Trophoblast cell (in vitro differentiated cells and primary cell): ENCODE data around the gene CLEC18A.

Experiments used
- DNase-seq, 2 donors: peaks; one replicate each; pipeline ENCODE4 v3.0.0-alpha.2; 2016
- H2AFZ ChIP-seq: 2 replicates; pipeline ENCODE4 v1.6.1; 2013; ENCODE audit warnings: low read length, moderate library complexity, mild to moderate bottlenecking; ENCODE audit not compliant: insufficient read depth, poor library complexity
- H2AK5ac ChIP-seq: 2 replicates; pipeline ENCODE4 v1.6.1; 2013; ENCODE audit warnings: mild to moderate bottlenecking, low read length
- H2BK120ac ChIP-seq: 2 replicates; pipeline ENCODE4 v1.6.1; 2013; ENCODE audit warnings: low read length, mild to moderate bottlenecking, moderate library complexity; ENCODE audit not compliant: insufficient read depth, poor library complexity
- H2BK12ac ChIP-seq: 2 replicates; pipeline ENCODE4 v1.6.1; 2013; ENCODE audit warnings: mild to moderate bottlenecking, low read length, moderate library complexity
- H2BK5ac ChIP-seq: 2 replicates; pipeline ENCODE4 v1.6.1; 2013; ENCODE audit warnings: low read length, low read depth, moderate library complexity, mild to moderate bottlenecking; ENCODE audit not compliant: poor library complexity
- H3K14ac ChIP-seq: 2 replicates; pipeline ENCODE4 v1.6.1; 2013; ENCODE audit warnings: mild to moderate bottlenecking, low read length
- H3K18ac ChIP-seq: 2 replicates; pipeline ENCODE4 v1.6.1; 2013; ENCODE audit warnings: mild to moderate bottlenecking, low read length
- H3K23ac ChIP-seq: 2 replicates; pipeline ENCODE4 v1.6.1; 2013; ENCODE audit warnings: low read length
- H3K27ac ChIP-seq: 2 replicates; pipeline ENCODE4 v1.5.1; 2013; ENCODE audit warnings: low read depth, mild to moderate bottlenecking, inconsistent platforms, low read length, moderate library complexity
- H3K27me3 ChIP-seq: 2 replicates; pipeline ENCODE4 v1.6.1; 2013; ENCODE audit warnings: inconsistent platforms, mild to moderate bottlenecking, low read length, moderate library complexity; ENCODE audit not compliant: insufficient read depth
- H3K36me3 ChIP-seq, 2 experiments: 1 replicate in 1 of 2; 2 replicates in 1 of 2; pipeline ENCODE4 v1.6.1; 2013; ENCODE audit warnings: low read length in 2 of 2, mild to moderate bottlenecking in 2 of 2, moderate library complexity in 1 of 2; ENCODE audit not compliant: insufficient read depth in 2 of 2, control insufficient read depth in 1 of 2
- H3K4ac ChIP-seq: 2 replicates; pipeline ENCODE4 v1.6.1; 2013; ENCODE audit warnings: low read depth, mild to moderate bottlenecking, low read length, moderate library complexity
- H3K4me1 ChIP-seq, 2 experiments: 1 replicate in 1 of 2; 2 replicates in 1 of 2; pipeline ENCODE4 v1.6.1; 2013; ENCODE audit warnings: low read length in 2 of 2, mild to moderate bottlenecking in 2 of 2, moderate library complexity in 1 of 2; ENCODE audit not compliant: insufficient read depth in 2 of 2, control insufficient read depth in 1 of 2
- H3K4me2 ChIP-seq: 2 replicates; pipeline ENCODE4 v1.6.1; 2013; ENCODE audit warnings: inconsistent platforms, mild to moderate bottlenecking, low read length, moderate library complexity
- H3K4me3 ChIP-seq: 2 replicates; pipeline ENCODE4 v1.5.1; 2013; ENCODE audit warnings: mild to moderate bottlenecking, low read depth, low read length, inconsistent platforms
- H3K79me1 ChIP-seq: one replicate; pipeline ENCODE4 v1.6.1; 2013; ENCODE audit warnings: low read length
- H3K79me2 ChIP-seq: 2 replicates; pipeline ENCODE4 v1.6.1; 2013; ENCODE audit warnings: low read length, mild to moderate bottlenecking; ENCODE audit not compliant: control insufficient read depth, insufficient read depth, poor library complexity
- H3K9ac ChIP-seq: 2 replicates; pipeline ENCODE4 v1.6.1; 2013; ENCODE audit warnings: mild to moderate bottlenecking, low read length
- H3K9me3 ChIP-seq: 2 replicates; pipeline ENCODE4 v1.6.1; 2013; ENCODE audit warnings: low read depth, mild to moderate bottlenecking, control low read depth, inconsistent platforms, low read length; ENCODE audit not compliant: insufficient read depth
- H4K12ac ChIP-seq: 2 replicates; pipeline ENCODE4 v1.6.1; 2013; ENCODE audit warnings: low read depth, mild to moderate bottlenecking, low read length, moderate library complexity
- H4K8ac ChIP-seq: 2 replicates; pipeline ENCODE4 v1.6.1; 2013; ENCODE audit warnings: low read depth, mild to moderate bottlenecking, low read length, moderate library complexity
- H4K91ac ChIP-seq: one replicate; pipeline ENCODE4 v1.6.1; 2013; ENCODE audit warnings: low read depth, mild to moderate bottlenecking, low read length, moderate library complexity
- WGBS: extraction: QIAGEN DNeasy Blood & Tissue Kit; methylation state at CpG from one replicate; pipeline ENCODE4 v1.1.7; 2013; ENCODE audit warnings: missing lambda C conversion rate; ENCODE audit not compliant: insufficient read length, insufficient coverage; ENCODE audit errors: extremely low coverage; 5-methylcytosine and 5-hydroxymethylcytosine counted together

The CLEC18A gene

DNA sequence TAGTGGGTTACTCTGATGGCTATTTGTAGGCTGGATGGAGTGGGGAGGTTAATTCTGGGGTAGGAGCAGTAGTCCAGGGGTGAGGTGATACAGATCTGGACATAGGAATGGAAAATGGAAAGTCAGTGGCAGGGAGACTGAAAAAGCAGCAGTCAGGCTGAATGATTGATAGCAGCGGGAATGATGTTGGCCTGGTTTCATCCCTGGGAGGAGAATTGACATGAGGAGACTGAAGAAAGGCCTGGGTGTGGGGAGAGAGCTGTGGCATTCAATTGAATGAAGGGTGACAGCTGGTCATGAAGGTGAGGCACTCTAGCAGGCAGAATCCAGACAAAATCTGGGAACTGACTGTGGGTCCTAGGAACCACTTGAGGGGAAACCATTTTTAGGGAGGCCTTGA is 34.7 kb upstream of the CLEC18A start:
- Histone ChIP-seq H3K27ac (no peak overlapping the region), H3K4ac (no peak overlapping the region), H2BK5ac (no peak overlapping the region), H3K9me3 (no peaks in the 10 kb centered on the region), H3K36me3 (no peaks in the 10 kb centered on the region), H2BK120ac (no peak overlapping the region), H4K8ac (no peak overlapping the region), H3K4me2 (peak overlapping the region; percentile 16), H3K18ac (no peak overlapping the region), H3K23ac (no peak overlapping the region), H3K27me3 (no peaks in the 10 kb centered on the region), H3K14ac (no peak overlapping the region), H3K4me3 (no peak overlapping the region), H2AFZ (no peak overlapping the region), H4K91ac (no peak overlapping the region), H2BK12ac (no peak overlapping the region), H3K79me1 (no peaks in the 10 kb centered on the region), H3K9ac (no peak overlapping the region), H3K79me2 (no peaks in the 10 kb centered on the region), H3K4me1 (peaks cover 14 to 21% of the 10 kb centered on the region in 2 experiments), H2AK5ac (no peak overlapping the region), H4K12ac (no peak overlapping the region)
- DNase-seq: peak; percentile 71 to 90
- no CpG with 5 or more reads among the region's 1 CpG for WGBS

DNA sequence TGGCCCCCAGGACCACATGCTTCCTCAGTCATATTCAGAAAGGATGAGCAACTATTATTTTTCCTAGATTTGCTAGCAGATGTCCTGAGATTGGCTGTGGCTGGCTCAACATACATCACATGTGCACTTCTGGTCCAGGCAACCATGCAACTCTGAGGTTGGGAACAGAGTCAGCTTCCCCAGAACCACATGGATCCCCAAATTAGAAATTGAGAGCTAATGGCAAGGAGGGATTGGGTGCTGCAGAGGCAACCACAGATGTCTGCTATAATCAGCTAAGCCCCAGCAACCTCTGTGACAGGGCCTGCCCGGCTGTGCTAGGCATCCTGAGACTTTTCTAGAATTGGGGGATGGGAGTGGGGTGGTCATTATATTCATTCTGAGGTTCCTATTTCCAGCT is 33.8 kb upstream of the CLEC18A start:
- H3K4me2 ChIP-seq: peak overlapping the region; percentile 49
- no peak overlapping the region for H3K14ac ChIP-seq
- H3K9me3 ChIP-seq: no peaks in the 10 kb centered on the region
- no peak overlapping the region for H3K18ac ChIP-seq
- no peaks in the 10 kb centered on the region for H3K79me2 ChIP-seq
- no peak overlapping the region for H3K27ac ChIP-seq
- H3K36me3 ChIP-seq: no peaks in the 10 kb centered on the region
- no peak overlapping the region for H2BK12ac ChIP-seq
- H2AFZ ChIP-seq: no peak overlapping the region
- no peak overlapping the region for H4K8ac ChIP-seq
- H3K4me1 ChIP-seq: peaks cover 14 to 21% of the 10 kb centered on the region in 2 experiments
- no peak for DNase-seq
- no peak overlapping the region for H2AK5ac ChIP-seq
- H4K12ac ChIP-seq: no peak overlapping the region
- no peak overlapping the region for H3K23ac ChIP-seq
- no peak overlapping the region for H4K91ac ChIP-seq
- H3K79me1 ChIP-seq: no peaks in the 10 kb centered on the region
- H3K9ac ChIP-seq: no peak overlapping the region
- H3K4ac ChIP-seq: no peak overlapping the region
- H2BK5ac ChIP-seq: no peak overlapping the region
- no peak overlapping the region for H2BK120ac ChIP-seq
- no peaks in the 10 kb centered on the region for H3K27me3 ChIP-seq
- whole genome bisulfite sequencing: no CpG with 5 or more reads among the region's 1 CpG
- H3K4me3 ChIP-seq: no peak overlapping the region

DNA sequence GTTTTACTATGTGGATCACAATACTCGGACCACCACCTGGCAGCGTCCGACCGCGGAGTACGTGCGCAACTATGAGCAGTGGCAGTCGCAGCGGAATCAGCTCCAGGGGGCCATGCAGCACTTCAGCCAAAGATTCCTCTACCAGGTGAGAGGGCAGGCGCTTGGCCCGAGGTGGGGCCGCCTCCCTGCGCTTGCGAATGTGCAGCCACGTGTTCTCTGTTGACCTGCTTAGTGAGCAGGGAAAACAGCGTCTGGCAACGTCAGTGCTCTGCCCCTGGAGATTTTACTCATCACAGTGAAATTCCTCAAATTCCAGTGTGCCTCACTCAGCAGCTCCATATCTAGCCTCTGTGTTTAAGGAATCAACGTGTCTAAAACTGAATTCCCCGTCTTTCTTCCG is 33.4 kb upstream of the CLEC18A start:
- Histone ChIP-seq H2BK12ac (no peak overlapping the region), H3K9me3 (no peaks in the 10 kb centered on the region), H4K8ac (no peak overlapping the region), H2BK120ac (no peak overlapping the region), H3K23ac (no peak overlapping the region), H3K9ac (no peak overlapping the region), H4K91ac (no peak overlapping the region), H3K4me3 (no peak overlapping the region), H3K4ac (no peak overlapping the region), H3K27me3 (no peaks in the 10 kb centered on the region), H4K12ac (no peak overlapping the region), H3K18ac (no peak overlapping the region), H3K4me2 (peak overlapping the region; percentile 49), H3K14ac (no peak overlapping the region), H2AK5ac (no peak overlapping the region), H3K27ac (peak overlapping the region; percentile 11), H3K79me1 (no peaks in the 10 kb centered on the region), H2BK5ac (no peak overlapping the region), H3K4me1 (peaks cover 14 to 21% of the 10 kb centered on the region in 2 experiments), H3K36me3 (no peaks in the 10 kb centered on the region), H2AFZ (no peak overlapping the region), H3K79me2 (no peaks in the 10 kb centered on the region)
- WGBS: no CpG with 5 or more reads among the region's 20 CpGs
- DNase-seq: peak; percentile 98

DNA sequence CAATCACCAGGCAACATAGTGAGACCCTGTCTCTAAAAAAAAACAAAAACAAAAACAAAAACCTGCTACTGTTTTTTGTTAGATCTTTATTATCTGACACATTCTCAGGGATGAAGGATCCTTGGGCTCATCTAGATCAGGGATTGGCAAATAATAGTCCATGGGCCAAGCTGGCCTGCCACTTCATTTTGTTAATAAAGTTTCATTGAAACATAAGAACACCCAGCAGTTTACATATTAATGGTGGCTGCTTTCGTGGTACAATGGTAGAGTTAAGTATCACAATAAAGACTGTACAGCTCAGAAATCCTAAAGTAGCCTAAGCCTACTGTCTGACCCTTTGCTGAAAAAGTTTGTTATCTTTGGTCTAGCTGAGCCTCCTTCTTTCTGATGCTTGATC is 32.9 kb upstream of the CLEC18A start:
- no peak overlapping the region for H2AFZ ChIP-seq
- H4K8ac ChIP-seq: no peak overlapping the region
- no peak overlapping the region for H2BK120ac ChIP-seq
- DNase-seq: no peak
- H2BK12ac ChIP-seq: no peak overlapping the region
- no peaks in the 10 kb centered on the region for H3K79me1 ChIP-seq
- no peaks in the 10 kb centered on the region for H3K36me3 ChIP-seq
- no peak overlapping the region for H3K4ac ChIP-seq
- no peaks in the 10 kb centered on the region for H3K9me3 ChIP-seq
- H3K18ac ChIP-seq: no peak overlapping the region
- WGBS: no CpG with 5 or more reads among the region's 1 CpG
- no peak overlapping the region for H4K12ac ChIP-seq
- H3K4me1 ChIP-seq: peaks cover 14 to 21% of the 10 kb centered on the region in 2 experiments
- H3K14ac ChIP-seq: no peak overlapping the region
- no peak overlapping the region for H3K9ac ChIP-seq
- H3K27me3 ChIP-seq: no peaks in the 10 kb centered on the region
- H3K23ac ChIP-seq: no peak overlapping the region
- H3K79me2 ChIP-seq: no peaks in the 10 kb centered on the region
- H3K4me2 ChIP-seq: peak overlapping the region; percentile 49
- H3K27ac ChIP-seq: peak overlapping the region; percentile 11
- no peak overlapping the region for H2BK5ac ChIP-seq
- H4K91ac ChIP-seq: no peak overlapping the region
- no peak overlapping the region for H2AK5ac ChIP-seq
- no peak overlapping the region for H3K4me3 ChIP-seq
